AG09319 (cell line): ENCODE results near the gene GRK3.
"Not testable (repeated sequence)": the region's sequence is repeated elsewhere in the genome, so short reads cannot be mapped to it uniquely, and the experiment has no call there.

ENCODE experiments used
- DNase-seq: peaks from one replicate; pipeline ENCODE4 v3.0.0-alpha.2; 2010; ENCODE audit warnings: low read depth; ENCODE audit errors: extremely low read depth
- TF ChIP-seq, protein P1 (sequence below): IDR thresholded peaks from 2 replicates; pipeline ENCODE4 v1.5.1; 2011; ENCODE audit warnings: low read depth, mild to moderate bottlenecking, inconsistent platforms, low read length, moderate library complexity

The GRK3 gene

GRCh38 chr22:25602445-25602844, 38.0 kb downstream of the GRK3 start:
- TF ChIP-seq, protein P1, sequence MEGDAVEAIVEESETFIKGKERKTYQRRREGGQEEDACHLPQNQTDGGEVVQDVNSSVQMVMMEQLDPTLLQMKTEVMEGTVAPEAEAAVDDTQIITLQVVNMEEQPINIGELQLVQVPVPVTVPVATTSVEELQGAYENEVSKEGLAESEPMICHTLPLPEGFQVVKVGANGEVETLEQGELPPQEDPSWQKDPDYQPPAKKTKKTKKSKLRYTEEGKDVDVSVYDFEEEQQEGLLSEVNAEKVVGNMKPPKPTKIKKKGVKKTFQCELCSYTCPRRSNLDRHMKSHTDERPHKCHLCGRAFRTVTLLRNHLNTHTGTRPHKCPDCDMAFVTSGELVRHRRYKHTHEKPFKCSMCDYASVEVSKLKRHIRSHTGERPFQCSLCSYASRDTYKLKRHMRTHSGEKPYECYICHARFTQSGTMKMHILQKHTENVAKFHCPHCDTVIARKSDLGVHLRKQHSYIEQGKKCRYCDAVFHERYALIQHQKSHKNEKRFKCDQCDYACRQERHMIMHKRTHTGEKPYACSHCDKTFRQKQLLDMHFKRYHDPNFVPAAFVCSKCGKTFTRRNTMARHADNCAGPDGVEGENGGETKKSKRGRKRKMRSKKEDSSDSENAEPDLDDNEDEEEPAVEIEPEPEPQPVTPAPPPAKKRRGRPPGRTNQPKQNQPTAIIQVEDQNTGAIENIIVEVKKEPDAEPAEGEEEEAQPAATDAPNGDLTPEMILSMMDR, result no peak
- no peak for DNase-seq

GRCh38 chr22:25602916-25603315, 38.4 kb downstream of the GRK3 start:
- TF ChIP-seq, protein P1, result no peak
- no peak for DNase-seq

- not testable (repeated sequence) for DNase-seq
Measured at GRCh38 chr22:25605146-25605545, 40.7 kb downstream of the GRK3 start.

- DNase-seq, result not testable (repeated sequence)
Measured at GRCh38 chr22:25605565-25605964, 41.1 kb downstream of the GRK3 start.

GRCh38 chr22:25611284-25611683, 46.8 kb downstream of the GRK3 start:
- not testable (repeated sequence) for DNase-seq

DNA sequence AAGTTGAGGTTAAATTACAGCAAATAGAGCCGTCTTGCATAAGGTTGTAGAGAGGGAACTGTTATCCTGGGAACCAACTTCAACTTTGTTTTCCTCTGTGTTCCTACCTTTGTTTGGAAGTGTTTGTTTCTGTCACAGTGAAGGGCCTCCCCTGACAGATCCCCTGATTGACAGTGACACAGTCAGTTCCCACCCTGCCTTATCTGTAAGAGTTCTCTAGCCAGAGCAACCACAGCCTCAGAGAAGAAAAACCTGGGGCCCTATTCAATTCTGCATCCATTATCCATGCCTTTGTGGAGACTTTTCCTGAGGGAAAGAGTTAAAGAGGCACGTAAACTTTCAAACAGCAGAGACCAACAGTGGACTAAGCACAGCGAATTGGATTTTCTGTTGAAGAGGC, 48.7 kb downstream of the GRK3 start:
- not testable (repeated sequence) for DNase-seq

GRCh38 chr22:25613558-25613957, 49.1 kb downstream of the GRK3 start:
- not testable (repeated sequence) for DNase-seq

DNA sequence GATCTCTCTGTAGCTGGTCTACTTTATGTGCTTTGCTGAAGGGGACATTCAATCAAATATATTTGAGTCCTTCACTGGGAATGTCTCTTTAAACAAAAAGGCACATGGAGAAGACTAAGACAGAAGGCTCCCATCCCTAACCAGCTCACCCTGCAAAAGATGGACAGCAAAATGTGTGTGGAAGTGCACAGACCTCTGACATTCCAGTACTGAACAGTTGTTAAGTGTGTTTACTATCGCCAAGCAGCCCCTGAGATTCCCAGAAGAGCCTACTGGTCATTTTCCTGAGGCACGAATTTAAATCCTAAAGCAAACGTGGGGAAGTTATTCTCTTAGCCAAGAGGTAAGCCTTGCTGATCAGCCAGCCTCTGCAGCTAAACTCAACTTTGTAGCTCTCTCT, 50.3 kb downstream of the GRK3 start:
- DNase-seq, result not testable (repeated sequence)

DNA sequence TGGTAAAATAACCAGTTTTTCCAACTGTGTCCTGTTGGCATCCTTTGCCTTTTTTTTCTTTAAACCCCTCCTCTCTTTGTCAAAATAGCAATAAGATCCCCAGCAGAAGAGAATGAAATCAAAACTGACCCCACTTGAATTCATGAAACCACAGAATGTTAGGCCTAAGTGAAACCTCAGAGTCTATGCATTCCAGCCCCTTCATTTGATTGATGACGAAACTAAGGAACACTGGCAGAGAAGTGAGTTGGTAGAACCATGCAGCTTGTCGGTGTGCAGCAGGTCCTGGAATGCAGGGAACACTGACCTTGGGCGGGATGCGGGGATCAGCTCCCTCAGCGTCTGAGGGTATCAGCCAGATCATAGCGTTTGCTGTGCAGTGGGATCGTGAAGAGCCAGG, 57.5 kb downstream of the GRK3 start:
- no peak for DNase-seq
- TF ChIP-seq, protein P1, result no peak

DNA sequence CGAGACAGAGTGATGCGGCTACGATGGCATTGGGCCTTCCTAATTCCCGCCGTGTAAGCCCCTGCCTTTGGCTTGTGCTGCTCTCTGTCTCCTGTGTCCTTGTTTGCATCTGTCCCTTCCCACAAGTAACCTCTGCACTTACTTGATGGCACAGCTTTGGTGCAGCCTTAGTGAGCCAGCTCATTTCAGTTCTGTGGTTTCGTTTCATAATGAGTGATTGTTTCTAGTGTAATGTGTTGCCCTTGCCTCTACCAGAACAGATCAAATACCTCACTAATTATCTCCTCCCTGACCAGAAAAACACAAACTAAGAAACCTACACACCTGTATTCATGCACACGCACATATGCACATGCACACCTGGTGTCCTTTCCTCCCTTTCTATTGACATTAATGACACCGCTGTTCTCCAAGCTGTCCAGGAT, 58.8 kb downstream of the GRK3 start:
- no peak for DNase-seq
- TF ChIP-seq, protein P1, result no peak

DNA sequence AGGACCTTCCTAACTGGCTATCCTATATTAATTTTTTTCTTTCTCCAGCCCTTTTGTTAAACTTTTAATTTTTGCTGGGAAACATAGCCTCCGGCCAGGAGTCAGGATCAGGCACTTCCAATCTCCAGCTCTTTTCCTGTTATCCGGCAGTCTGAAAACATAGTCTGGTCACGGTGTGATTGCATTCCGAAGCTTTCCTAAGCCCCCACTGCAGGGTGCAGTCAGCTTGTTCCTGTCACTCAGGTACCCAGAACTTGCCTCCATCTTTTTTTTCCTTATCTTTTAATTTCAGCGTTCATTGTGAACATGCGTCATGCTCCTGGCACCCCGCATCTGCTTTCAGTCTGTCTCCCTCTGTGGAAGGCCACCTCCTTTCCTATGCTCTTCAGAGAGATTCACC, 59.4 kb downstream of the GRK3 start:
- no peak for DNase-seq
- TF ChIP-seq, protein P1, result no peak
